C4-2B (cell line): ENCODE data around the gene DLGAP1.

Experiments
- CTCF ChIP-seq: fragments of 450-650 bp; conservative IDR thresholded peaks from 2 replicates; pipeline ENCODE4 v1.5.1; 2017; ENCODE audit warnings: mild to moderate bottlenecking
- ZFX ChIP-seq: fragments of 450-650 bp; IDR thresholded peaks from 2 replicates; pipeline ENCODE4 v1.6.1; 2017

GRCh38 chr18:3455090-3455635, 999.9 kb downstream of the DLGAP1 start:
- peak; percentile 69 for TF ChIP-seq CTCF
- TF ChIP-seq ZFX = no peak
